CD4-positive, alpha-beta T cell treated with Interleukin-6 at 100 ng/mL for 8 hours (primary cell): ENCODE measurements around the gene OMP.
"Not testable (repeated sequence)": the region's sequence is repeated elsewhere in the genome, so short reads cannot be mapped to it uniquely, and the experiment has no call there.

Source experiments
- DNase-seq: peaks from one replicate; pipeline ENCODE4 v3.0.0-alpha.2; 2020; ENCODE audit warnings: mixed read lengths, low spot score

OMP gene

DNA sequence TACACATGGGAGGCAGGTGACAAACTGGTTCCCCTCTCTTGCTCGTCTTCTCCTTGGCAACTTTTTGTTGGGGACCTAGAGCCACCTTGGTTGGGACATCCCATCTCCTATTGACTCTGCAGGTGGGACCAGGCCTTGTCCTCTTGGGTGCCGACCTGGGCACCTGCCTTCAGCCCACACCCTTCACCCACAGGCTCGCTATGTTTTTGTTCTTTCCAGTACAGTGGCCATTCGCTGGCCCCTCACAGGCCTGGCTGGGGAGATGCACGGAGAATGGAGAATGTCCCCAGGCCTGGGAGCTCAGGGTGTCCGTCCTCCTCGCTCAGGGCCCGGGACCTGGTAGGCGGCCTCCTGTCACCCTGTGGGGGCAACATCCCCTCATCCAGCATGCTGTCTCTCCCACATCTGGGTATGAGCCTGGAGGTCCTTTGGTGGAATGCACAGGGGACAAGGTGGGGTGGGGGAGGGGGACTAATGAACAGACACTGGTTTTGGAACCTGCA, 14.9 kb upstream of the OMP start:
- DNase-seq: no peak

DNA sequence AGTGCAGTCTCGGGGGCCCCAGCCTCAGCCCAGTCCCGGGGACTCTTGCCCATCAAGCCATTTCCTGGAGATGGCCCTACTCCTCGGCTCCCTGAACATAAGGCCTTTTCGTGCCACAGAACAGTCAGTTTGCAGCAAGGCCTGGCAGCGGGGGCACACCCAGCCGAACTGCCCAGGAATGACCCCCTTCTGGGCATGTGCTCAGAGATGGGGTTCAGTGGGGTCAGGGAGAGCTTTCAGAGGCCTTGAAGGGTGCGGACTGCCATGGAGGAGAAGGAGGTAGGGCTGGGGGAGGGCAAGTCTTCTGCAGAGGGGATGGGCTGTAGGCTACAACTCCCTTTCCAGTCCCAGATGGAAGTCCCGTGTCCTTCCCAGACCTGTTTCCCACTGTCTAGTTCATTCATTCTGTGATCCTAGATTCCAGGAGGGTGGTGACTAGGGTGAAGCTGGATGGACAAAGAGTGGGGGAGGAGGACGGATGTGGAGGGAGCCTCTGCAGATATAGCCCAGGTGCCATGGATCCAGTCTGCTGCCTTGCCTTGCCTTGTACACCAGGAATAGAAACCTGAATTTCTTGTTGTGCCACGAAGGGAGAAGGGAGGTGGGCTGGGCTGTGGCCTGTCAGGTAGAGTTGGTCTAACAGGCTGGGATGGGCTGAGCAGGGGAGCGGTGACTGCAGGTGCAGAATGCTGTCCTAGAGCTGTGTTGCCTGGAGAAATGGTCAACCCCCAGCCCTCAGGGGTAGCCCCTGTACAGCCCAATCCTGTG, 14.2 kb upstream of the OMP start:
- DNase-seq: no peak

DNA sequence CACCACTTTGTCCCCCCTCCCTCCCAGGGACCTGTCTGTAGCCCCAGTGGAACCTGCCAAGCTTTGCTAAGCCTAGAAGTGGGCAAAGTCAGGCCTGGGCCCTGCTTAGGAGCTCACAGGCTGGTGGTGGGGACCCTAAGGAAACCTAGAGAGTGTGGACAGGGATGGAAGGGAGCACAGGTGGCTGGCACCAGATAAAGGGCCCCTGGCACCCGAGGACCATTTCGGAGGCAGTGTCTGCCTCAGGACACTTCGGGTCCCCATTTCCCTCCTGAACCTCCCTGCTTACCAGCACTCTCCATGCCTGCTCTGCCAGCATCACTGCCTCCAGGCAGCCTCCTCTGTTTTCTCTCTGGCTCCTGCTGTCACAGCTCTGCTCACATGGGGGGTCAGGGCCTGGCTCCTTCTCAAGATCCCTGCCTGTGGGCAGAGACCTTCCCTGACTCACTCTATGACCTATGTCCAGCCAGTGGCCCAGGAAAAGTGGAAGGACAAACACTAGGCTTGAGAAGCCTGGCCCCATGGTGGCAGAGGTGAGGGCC, 13.6 kb upstream of the OMP start:
- DNase-seq: no peak

DNA sequence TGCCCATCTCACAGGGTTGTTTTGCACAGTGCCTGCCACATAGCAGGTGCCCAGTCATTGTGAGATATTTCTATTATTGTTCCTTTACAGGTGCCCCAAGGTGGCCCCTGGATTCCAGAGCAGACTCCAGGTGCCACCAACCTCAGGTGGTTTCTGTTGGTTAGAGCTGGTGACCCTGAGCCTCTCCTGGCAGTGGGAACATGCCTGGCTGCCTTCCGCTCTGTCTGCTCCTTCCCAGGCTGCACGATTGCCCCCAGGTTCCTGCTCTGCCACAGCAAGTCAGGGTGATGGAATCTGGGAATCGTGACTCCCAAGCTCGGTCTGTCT, 12.6 kb upstream of the OMP start:
- no peak for DNase-seq

DNA sequence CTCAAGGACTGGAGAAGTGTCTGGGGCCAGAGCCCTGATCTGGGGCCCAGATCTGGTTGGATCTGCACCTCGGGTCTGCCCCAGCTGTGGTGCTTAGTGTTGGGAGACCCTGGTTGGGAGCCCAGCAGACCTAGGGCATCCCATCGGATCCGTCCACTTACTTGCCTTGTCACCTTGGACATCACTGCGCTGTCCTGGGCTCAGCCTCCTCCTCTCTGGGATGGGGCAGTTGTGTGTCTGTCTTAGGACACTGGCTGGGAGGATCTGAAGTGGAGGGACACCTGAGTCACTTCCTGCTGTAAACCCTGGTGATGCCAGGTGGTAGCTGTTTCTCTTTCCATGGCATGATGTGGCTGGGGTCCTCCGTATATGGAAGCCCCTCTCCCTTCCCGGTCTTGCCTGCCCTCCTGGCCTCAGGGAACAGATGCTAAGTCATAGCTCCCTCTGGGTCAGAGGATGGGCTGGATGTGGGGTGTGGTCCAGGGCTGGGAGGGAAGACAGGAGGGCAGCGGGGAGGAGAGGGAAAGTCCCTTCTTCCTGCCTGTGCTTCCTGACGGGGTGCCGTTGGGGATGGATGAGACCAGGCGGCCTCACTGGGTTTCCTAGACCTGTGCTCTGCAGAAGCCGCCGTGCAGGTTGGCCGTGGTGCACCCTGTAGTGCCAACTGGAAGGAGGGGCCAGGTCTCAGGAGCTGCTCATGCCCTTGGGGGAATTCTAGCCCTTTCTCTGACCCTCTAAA, 12.1 kb upstream of the OMP start:
- no peak for DNase-seq

DNA sequence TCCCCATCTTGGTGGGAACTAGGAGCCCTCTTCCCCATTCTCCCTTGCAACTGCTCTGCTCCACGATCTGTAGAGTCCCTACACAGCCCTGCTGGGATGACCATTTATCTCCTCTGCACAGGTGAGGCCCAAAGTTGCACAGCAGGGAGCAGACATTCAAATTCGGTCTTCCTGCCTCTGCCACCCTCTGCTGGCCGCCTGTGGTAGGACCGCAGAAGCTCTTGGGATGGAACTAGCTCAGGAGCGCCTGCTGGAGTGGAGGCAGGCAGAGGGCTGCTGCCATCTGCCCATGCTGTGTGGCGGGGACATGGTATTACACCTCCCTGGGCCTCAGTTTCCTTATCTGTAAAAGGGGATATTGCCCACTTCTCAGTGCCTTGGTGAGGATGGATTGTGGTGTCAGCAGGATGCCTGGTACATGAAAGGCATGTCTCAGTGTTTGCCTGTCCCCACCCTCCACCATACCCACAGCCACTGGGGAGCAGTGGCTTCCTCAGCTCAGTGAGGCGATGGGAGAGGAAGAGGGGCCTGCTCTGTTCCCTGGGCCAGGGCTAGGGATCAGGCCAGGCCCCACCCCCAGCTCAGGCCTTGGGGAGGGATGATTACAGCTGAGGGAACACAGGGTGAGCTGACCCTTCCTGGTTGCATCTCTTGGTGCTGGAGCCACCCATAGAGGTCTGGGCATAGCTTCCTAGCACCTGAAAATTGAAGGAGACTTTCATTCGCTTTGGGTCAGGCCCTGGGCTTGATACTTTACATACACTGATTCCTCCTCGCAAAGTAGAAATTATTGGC, 11.3 kb upstream of the OMP start:
- DNase-seq: peak; percentile 78

DNA sequence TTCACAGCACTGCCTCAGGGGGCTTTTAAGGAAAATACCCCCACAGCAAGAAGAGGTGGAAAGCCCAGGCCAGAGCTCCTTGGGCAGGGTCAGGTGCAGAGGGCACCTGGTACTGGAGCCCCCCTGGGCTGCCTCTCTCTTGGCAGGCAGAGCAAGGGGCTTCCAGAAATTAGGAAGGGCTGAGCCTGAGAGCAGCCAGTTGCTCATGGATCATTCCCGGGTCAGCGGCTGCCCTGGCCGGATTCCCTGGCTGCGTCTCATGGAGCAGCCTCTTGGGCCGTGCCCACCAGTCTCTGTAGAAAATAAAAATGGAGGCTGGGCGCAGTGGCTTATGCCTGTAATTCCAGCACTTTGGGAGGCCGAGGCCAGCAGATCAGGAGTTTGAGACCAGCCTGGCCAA, 10.3 kb upstream of the OMP start:
- no peak for DNase-seq

DNA sequence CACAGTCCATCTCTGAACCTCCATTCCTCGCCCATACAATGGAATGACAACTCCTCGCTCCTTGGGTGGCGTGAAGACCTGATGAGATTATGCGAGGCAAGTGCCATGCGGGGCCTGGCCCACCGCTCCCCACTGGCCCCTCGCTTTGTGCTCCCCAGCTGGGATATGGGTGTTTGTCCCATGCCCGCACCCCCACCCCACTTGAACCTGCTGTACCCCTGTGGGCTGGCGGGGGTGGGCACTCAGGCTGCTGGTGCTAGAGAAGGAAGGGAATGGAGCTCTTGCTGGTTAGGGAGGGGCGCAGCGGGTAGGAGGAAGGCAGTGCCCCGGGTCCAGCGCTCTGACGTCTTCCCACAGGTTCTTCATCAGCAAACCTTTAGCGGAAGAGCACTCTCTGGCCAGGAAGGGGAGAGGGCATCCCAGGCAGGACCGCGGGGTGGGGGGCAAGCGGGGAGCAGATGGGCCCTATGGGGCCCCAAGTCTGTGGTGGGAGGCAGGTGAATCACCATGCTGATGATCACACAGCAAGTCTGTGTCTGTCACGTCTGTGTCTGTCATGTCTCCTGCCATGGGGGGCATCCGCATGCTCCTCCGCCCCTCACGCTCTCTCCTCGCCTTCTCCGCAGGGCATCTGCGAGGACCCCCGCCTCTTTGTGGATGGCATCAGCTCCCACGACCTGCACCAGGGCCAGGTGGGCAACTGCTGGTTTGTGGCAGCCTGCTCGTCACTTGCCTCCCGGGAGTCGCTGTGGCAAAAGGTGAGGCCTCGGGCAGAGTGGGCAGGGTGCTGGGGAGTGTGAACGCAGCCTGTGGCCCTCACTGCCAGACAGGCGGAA, 9.4 kb upstream of the OMP start:
- DNase-seq: no peak

DNA sequence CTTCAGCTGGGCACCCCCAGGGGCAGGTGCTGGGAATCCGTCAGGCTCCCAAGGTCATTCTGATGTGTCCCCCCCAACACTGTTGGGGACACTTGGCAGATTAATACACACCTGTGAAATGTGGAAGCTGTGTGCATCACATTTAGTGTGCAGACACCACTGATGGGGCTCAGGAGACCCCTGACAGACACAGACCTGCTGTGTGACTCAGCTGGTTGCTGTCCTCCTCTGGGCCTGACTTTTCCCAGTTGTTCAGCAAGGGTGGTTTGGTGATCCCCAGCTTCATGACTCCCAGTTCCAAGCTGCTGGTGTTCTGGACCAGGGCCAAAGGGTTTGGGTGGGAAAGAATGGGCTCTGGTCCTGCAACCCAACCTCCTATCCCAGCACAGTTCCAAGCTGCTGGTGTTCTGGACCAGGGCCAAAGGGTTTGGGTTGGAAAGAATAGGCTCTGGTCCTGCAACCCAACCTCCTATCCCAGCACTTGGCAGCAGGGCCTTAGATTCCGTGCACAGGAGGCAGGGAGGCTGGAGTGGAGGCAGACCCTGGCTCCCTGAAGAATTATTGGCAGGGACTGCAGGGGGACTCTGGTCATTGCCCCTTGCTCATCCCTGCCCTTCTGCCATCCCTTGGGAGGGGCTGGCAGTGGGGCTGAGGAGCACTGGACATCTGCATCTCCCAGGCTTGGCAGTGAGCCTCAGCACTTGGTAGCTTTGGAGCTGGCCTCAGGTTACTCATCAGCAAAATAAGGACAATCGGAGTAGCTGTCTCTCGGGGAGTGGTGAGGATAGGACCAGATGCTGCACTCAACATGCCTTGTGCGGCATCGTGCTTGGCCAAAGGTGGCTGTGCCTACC, 8.4 kb upstream of the OMP start:
- DNase-seq: no peak

DNA sequence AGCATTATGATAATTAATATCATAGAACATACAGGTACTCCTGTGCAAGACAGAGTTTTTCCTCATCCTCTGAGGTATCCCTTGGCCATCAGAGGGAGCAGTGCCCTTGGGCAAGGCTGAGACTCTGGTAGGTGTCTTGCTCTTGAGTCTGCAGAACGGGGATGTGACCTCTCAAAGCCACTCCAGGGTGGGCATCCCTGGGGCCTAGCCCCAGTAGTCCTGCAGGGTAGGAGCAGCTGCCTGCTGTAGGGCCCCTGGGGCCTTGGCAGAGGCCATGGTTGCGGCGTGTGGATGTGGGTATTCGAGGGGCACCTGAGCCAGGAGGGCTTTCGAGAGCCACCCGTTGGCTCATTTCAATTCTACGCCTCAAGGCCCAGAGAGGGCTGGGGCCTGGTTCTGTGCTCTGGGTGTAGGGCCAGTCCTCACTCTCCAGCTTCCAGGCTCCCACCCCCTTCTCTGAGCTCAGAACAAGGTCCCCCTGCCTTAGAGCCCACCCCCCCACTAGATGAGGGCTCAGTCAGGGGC, 7.7 kb upstream of the OMP start:
- no peak for DNase-seq

DNA sequence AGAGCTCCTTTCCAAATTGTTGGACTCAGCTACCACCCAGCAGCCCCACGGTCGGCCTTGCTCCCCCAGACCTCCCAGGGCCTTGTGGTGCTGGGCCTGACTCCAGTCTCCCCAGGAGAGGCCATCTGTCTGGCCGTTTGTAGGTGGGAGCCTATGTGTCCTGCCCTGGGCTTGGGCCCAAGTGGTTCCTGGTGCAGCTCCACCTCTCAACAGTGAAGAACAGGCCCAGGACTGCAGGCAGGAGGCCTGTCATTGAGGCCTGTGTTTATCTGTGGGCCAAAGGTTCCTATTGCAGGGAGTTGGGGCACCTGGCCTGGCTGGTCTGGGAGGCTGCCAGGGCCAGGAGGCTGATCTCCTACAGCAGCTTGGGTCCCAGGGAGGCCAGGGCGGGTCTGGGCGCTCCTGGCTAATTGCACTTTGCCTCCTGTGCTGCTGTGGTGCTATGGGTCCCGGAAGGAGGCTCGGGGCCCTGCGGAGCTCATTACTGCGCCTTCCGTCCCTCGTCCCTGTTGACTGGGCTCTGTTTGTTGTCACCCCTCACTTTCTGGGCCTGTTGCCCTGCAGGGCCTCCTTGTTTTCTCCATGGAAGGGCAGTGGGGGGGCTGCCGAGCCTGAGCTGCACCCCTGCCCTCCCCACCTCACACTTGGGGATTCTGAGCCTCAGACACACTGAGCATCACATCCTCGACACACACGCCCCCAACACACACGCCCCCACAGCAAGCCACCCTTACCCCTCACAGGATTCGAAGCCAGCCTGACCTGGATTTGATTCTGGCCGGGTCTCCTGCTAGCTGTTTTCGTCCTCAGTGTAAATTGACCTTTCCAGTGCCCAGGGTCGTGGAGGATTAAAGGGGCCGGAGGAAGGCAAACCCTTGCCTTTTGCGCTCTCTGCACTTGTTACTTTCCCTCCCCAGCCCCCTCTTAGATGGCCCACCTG, 6.8 kb upstream of the OMP start:
- DNase-seq: no peak

DNA sequence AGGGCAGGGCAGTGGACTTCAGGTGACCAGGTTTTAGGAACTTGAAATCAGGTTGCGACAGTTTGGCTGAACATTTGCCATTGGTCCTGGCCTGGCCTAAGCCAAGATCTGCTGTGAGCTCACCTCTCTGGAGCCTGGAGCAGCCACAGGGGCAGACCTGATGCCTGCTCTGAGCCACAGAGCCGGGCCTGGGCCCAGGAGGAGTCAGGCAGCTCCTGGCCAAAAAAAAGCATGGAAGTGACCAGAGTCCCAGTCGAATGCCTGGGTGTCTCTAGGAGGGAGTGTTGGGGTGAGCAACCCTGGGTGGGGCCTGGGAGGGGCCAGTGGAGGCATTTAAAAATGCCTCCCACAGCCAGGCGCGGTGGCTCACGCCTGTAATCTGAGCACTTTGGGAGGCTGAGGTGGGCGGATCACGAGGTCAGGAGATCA, 6.0 kb upstream of the OMP start:
- DNase-seq: no peak

DNA sequence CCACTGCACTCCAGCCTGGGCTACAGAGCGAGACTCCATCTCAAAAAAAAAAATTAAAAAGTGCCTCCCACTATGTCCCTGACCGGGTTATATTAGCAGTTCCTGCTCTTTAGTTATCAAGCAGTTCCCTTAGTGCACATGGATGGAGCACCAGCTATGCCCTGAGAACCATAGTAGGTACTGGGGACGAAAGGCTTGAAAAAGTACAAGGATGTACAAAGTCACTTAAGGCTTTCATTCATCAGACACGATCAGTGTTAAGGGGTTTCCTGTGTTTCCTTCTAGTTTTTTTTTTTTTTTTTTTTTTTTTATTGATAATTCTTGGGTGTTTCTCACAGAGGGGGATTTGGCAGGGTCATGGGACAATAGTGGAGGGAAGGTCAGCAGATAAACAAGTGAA, 5.5 kb upstream of the OMP start:
- DNase-seq: not testable (repeated sequence)

DNA sequence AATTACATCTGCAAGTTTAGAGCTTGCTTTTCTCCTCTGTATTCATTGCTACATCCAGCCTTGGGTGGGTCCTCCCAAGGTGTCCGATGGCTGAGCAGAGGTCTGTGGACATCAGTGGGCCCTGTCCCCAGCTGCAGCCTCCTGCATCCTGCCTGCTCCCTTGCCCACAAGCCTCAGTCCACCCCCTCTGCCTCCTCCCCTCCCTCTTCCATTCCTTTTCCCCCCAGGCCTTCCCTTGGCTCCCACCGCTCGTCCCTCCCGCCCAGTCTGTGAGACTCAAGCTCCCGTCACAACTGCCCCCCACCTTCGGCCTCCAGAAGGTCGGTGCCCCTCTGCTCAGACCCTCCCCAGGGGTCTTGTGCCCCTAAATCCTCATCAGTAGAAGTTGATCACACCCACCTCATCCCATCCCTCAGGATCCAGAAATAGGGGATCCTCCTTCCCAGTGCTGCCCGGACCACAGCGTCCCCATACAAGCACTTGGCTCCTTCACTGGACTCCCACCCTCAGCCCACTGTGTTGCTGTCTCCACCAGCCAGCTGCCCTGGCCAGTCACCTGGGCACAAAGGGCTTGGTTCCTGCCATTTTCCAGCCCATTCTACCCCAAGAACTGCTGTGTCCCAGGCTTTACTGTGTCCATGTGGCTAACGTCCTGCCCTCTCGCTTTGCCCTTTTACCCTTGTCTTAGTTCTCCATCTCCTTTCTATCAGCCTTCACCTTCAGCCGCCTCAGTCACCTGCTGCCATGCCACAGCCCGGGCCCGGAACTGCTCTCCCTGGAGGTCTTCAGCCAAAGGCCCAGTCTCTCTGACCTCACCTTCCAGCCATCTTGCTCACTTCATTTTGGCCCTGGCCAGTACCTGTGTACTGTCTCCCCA, 2.2 kb upstream of the OMP start:
- no peak for DNase-seq

DNA sequence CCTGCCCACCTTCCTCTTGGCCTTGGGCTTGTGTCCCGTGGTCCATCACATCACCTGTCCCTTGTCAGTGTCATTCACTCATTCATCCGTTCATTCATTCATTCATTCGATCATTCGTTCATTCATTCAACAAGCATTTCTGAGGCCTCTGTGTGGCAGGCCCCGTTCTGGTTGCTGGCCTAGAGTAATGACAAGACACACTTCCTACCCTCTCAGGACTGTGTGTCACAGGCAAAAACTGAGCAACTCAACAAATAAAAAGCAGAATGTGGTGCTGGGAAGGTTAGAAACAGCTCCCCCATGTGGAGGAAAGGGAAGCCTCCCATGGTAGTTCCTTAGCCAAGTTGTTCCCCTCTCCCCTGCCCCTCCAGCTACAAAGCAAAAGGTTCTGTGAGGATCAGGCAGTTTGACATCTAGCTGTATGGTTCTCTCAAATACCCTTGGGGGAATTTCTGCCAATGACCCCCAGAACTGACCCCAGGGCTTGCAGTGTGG, 1.6 kb upstream of the OMP start:
- DNase-seq: no peak

DNA sequence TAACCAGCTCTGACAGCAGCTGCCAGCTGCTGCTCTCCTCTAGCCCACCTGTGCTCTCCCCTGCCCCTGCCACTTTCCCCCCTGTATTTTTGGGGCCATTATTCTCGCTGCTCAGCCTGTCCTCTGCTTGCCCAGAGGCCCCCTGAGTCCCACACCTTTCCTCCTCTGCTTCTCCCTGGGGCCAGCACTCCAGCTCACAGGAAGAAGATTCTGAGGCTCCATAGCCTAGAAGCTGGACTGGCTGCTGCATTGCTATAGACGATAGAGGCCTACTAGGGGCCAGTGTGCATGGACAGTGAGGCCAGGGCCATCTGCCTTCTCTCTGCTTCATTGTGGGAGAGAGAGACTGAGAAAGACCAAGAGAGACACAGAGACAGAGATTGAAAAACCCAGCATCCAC, 679 bp downstream of the OMP start:
- DNase-seq: no peak

DNA sequence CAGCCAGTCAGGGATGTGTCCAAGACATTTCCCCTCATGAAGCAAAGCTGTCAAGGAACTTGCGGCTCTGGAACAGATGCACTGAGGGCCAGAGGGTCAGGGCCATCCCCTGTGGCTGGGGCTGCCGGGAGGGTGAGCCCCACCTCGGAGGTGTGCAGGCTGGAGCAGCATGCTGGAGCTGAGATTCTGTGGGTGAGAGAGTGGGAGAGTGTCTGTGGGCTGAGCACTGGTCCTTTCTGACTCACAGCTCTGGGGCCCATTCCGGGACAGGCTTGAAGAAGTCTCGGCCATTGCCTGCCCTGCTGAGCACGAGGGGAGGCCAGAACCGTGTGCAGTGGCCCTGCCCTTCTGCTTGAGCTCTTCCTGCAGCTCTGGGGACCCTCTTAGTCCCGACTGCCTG, 2.1 kb downstream of the OMP start:
- no peak for DNase-seq

DNA sequence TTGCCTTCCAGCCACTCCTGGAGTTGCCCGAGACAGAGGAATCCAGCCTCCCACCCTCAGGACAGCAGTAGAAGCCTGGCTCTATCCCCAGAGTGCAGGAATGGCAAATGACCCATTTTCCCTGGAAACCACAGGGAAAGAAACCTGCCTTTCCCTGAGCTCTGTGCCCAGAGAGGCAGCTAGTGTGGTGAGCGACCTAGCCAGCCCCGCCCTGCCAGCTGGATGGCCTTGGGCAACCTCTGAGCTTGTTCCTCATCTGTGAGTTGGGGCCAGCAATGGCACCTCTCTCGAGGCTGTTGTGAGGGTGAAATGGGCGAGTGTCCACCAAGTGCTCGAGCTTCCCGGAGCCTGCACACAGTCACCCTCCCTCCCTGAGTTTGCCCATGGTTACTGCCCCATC, 3.7 kb downstream of the OMP start:
- DNase-seq: no peak
